Hypothalamus (tissue), 51 donors: ENCODE results near the gene SSH3.

ENCODE experiments used
- DNase-seq, 51 donors: peaks; one replicate each; lab custom pipeline; 2025; lab: John Stamatoyannopoulos, UW

Gene SSH3

DNA sequence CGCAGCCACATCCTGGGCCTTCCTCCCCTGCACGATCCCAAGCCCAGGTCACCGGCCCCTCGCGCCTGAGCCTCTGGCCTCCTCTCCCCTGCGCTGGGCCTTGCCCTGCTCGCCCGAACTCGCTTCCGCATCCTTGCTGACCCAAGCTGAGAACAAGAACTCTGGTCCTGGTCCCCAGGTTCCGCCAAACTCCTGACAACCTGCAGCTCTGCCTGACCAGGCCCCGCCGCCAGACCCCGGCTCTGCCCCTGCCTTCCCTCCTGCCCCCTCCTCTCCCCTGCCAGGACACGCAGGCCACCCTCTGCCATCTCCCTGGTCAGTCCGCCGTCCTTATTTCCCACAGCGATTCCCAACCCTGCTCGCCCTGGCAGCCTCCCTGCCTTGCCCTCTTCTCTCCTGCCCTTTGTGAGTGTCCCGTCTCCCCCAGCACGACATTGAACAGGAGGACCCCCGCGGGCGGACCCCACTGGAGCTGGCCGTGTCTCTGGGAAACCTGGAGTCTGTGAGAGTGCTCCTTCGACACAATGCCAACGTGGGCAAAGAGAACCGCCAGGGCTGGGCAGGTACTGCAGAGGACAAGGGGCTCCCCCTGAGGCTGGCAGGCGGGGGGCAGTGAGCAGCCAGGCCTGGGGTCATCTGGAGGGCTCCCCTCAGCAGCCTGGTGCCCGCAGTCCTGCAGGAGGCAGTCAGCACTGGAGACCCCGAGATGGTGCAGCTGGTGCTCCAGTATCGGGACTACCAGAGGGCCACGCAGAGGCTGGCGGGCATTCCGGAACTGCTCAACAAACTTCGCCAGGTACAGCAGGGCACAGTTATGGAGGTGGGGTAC lies 13.5 kb upstream of the SSH3 start:
- DNase-seq = peak in 1 of 51 donors; percentile 48

DNA sequence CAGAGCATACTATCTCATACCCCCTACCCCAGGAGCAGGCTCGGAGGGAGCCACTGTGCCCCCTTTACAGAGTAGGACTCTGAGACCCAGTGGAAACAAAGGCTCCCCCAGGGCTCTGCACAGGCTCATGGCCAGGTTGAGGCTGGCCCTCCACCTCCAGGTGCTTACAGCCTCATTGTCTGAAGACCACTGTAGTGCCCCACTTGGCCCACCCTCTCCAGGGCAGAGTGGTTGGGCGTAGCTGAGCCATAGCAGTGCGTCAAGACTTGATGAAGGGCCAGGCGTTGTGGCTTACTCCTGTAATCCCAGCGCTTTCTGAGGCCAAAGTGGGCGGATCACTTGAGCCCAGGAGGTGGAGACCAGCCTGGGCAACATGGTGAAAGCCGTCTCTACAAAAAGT lies 12.5 kb upstream of the SSH3 start:
- no peak for DNase-seq

DNA sequence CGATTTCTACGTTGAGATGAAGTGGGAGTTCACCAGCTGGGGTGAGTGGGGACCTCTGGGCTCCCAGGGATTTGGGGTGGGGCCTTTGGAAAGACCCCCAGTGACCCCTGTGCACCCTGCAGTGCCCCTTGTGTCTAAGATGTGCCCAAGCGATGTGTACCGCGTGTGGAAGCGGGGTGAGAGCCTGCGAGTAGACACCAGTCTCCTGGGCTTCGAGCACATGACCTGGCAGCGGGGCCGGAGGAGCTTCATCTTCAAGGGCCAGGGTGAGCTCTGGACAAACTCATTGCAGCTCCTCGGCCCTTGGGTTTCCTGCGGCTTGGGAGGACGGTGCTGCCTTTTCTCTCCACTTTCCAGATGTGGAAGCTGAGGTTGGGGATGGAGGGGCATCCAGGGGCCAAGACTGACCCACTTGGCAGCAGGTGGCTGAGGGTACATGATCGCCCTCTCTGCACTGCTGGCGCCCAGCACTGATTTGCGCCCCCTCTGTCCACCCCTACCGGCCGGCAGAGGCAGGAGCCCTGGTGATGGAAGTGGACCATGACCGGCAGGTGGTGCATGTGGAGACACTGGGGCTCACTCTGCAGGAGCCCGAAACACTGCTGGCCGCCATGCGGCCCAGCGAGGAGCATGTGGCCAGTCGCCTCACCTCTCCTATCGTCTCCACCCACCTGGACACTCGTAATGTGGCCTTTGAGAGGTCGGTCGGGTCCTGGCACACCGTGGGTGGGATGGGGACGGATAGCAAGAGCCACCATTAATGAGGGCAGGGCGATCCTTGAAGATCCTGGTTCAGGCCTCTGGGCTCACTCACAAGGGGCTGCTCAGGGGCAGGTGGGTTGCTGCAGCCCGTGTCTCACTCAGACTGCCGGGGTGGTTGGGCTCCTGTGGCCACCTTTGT lies 11.6 kb upstream of the SSH3 start:
- DNase-seq = no peak

DNA sequence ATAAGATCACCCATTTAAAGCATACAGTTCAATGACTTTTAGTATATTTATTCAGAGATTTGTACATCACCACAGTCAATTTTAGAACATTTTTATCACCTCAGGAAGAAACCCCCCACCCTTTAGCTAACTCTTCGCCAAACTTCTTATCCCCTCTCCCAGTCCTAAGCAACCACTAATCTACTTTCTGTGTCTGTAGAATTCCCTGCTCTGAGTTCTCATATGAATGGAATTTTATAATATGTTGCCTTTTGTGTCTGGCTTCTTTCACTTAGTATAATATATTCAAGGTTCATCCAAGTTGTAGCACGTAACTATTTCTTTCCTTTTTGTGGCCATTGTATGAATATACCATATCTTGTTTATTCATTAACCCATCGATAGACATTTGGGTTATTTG lies 10.7 kb upstream of the SSH3 start:
- no peak for DNase-seq

DNA sequence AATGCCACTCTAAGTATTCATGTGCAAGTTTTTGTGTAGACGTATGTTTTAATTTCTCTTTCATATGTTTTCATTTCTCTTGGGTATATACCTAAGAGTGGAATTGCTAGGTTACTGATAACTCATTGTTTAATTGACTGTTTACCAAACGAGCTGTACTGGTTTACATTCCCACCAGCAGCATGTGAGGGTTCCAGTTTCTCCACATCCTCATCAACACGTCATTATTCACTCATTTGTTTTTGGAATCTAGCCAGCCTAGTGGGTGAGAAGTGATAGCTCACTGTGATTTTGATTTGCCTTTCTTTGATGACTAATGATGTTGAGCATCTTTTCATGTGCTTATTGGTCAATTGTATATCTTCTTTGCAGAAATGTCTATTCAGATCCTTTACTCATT lies 10.2 kb upstream of the SSH3 start:
- DNase-seq = no peak

DNA sequence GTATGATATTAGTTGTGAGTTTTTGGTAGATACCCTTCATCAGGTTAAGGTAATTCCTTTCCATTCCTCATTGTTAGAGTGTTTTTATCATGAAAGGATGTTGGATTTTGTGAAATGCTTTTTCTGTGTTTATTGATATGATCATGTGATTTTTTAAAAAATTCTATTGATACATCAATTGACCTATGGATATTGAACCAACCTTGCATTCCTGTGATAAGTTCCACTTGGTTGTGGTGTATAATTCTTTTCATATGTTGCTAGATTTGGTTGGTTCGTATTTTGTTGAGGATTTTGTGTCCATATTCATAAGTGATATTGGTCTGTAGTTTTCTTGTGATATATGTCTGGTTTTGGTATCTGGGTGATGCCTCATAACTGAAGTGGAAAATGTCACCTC lies 7.5 kb upstream of the SSH3 start:
- DNase-seq = no peak

DNA sequence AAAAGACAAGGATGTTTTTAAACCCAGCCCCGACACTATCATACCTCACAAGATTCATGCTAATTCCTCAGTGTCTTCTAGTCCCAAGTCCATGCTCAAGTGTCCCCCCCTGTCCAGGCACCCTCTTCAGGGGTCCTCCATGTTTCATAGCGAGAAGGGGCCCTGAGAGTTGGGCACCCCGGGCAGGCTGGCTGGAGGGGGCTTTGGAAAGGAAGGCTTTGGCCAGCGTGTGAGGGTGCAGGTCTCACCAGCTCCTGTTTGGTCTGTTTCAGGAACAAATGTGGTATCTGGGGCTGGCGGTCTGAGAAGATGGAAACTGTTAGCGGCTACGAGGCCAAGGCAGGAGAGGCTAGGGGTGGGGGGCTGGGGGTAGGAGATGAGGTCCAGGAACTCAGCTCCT lies 4.5 kb upstream of the SSH3 start:
- DNase-seq = no peak

DNA sequence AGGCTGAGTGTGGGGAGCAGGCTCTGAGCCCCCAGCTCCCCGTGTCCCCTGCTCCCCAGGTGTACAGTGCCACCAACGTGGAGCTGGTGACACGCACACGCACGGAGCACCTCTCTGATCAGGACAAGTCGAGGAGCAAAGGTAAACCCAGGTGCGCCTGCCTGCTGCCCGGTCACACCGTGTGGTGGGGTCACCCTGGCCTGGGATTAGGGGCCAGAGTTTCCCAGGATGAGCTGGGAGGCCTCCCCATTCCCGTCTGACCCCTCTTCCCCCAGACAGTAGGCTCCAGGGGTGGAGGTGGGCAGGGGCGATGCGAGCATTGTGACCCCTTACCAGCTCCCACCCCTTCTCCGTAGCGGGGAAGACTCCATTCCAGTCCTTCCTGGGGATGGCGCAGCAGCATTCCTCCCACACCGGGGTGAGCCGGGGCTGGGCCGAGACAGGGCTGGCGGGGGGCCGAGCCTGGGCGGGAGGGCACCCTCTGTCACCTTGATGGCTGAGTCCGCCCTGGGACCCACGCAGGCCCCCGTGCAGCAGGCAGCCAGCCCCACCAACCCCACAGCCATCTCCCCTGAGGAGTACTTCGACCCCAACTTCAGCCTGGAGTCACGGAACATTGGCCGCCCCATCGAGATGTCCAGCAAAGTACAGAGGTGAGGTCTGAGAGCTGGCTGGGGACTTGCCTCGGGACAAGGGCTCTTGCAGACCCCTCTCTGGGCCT lies 3.7 kb upstream of the SSH3 start:
- DNase-seq = no peak

DNA sequence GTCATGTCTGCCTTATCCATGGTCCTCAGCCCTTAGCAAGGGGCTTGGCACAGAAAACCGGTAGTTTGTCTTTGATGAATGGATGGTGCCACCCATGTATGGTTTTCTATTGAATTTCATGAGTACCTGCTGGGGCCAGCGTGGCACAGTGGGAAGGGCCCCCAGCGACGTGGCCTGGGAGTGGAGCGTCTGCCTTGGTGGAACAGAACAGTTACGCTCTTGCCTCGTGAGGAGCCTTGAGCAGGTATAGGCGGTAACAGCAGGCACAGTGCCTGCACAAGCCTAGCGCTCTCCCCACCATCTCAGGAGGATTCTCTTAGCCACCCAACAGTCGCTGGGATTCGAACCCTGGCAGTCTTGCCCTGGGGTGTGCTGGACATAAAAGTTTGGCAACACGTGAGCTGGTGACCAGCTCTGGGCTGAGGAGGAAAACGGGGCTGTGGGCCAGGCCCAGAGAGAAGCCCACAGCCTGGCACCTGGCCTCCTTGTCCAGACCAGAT lies 3.0 kb upstream of the SSH3 start:
- no peak for DNase-seq

DNA sequence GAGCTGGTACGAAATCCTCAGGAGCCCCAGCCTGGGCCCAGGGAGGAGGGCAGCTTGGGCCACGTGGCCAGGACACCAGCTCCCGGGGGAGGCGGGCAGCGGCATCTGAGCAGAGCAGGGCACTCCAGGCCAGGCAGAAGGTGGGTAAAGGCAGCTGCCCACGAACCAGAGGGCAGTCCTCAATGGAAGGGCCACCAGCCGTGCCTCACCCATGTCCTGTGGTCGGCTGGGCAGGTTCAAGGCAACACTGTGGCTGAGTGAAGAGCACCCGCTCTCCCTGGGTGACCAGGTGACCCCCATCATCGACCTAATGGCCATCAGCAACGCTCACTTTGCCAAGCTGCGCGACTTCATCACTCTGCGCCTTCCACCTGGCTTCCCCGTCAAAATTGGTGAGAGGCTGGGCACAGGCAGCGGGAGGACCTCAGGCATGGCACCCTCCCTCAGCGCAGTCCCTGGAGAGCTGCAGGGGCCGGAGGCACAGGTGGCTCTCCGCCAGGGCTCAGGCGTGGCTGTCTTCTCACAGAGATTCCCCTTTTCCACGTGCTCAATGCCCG lies 2.5 kb upstream of the SSH3 start:
- no peak for DNase-seq

DNA sequence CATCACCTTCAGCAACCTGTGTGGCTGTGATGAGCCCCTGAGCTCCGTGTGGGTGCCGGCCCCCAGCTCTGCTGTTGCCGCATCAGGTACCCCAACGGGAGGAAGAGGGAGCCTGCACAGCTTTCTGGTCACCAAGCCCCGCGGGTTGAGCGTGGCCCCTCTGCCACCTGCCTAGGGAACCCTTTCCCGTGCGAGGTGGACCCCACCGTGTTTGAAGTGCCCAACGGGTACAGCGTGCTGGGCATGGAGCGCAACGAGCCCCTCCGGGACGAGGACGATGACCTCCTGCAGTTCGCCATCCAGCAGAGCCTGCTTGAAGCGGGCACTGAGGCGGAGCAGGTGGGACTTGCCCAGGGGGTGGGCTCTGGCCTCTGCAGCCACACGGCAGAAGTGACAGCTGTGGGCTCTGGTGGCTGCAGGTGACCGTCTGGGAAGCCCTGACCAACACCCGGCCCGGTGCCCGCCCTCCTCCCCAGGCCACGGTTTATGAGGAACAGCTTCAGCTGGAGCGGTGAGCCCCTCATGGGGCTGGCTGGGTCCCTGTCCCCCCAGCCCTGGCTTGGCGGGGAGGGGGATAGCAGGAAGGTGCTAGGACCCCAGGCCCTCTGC lies 1.9 kb upstream of the SSH3 start:
- DNase-seq = no peak

DNA sequence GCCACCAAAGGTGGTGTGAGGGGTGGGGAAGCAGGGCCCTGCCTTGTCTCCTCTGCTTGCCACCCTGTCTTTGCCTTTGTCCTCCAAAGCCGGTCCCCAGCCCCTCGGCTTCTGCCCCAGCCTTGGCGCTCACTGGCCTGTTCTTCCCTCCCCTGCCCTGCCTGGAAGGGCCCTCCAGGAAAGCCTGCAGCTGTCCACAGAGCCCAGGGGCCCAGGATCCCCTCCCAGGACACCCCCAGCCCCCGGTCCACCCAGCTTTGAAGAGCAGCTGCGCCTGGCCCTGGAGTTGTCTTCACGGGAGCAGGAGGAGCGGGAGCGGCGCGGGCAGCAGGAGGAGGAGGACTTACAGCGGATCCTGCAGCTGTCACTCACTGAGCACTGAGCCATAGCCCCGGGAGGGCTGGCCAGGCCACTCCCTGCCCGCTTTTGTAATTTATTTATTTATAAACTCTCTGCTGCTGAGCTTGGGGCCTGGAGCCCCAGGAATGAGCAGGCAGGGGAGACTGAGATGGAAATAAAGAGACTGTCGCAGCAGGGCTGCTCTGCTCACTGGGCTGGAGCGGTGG lies 1.3 kb upstream of the SSH3 start:
- peak in 4 of 51 donors; percentile 8 to 30 (median 22) for DNase-seq

DNA sequence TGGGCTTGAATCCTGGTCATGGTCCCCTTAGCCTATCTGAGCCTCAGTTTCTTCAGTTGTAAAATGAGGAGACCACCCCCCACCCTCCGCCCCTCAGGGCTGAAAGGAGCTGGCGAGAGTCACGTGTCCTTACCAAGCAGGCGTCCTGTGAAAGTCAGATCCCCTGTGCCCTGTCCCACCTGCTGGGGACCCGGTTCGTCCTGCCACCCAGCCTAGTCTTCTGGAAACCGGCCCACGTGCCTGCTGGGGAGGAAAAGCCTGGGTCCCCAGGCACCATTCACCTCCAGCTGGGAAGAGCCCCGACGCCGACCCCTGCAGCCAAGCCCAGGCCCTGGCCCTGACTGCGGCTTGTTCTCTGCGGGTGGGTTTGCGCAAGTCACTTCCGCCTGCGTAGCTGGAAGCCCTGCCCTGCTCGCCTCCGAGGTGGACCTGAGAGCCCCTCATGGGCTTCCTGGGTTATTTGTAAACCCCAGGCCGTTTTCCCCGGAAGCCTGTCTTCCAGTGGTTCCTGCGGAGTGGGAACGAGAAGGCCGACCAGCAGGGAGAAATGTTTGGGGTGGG lies 679 bp upstream of the SSH3 start:
- DNase-seq = peak in 2 of 51 donors; percentile 25 to 43

DNA sequence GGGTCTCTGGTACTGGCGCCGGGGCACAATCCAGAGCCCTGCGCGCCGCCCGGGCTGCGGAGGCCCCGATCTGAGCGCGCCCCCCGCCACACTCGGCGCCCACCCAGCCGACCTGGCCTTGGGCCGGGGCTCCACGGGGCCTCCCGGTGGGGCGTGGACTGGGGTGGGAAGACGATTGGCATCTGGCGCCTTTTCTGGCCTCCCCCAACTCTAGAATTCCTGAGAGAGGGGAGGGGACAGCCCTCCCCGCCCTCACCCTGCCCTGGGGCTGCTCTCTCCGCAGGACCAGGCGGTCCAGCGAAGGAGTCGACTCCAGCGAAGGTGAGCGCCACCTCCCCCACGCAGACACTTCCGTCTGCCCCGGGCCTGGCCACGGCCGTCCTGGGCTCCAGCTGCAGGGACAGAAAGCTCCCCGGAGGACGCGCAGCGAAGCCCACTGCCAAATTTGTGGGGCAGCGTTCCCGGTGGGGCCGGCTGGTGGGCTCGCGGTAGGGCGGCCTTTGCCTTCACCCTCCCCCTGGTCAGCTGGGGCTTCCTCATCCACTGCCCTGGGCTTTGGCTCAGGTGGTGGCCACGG lies 593 bp downstream of the SSH3 start:
- peak in 3 of 51 donors; percentile 7 to 51 (median 38) for DNase-seq

DNA sequence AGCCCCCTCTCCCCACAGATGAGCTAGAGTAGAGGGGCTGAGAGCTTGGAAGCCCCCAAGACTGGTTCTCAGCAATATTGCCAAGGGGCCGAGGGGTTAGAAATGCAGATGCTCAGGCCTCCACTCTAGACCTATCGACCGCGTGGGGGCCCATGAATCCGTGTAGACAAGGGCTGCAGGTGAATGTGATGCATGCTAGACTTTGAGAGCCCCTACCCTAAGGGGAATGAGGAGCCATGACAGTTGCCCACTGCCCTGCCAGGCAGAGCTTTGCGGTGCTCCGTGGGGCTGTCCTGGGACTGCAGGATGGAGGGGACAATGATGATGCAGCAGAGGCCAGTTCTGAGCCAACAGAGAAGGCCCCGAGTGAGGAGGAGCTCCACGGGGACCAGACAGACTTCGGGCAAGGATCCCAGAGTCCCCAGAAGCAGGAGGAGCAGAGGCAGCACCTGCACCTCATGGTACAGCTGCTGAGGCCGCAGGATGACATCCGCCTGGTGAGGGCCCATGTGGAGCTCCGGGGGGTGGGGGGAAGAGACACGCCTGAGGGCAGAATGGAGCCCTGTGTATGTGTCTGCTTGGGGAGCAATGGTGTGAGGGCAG lies 1.3 kb downstream of the SSH3 start:
- DNase-seq = no peak

DNA sequence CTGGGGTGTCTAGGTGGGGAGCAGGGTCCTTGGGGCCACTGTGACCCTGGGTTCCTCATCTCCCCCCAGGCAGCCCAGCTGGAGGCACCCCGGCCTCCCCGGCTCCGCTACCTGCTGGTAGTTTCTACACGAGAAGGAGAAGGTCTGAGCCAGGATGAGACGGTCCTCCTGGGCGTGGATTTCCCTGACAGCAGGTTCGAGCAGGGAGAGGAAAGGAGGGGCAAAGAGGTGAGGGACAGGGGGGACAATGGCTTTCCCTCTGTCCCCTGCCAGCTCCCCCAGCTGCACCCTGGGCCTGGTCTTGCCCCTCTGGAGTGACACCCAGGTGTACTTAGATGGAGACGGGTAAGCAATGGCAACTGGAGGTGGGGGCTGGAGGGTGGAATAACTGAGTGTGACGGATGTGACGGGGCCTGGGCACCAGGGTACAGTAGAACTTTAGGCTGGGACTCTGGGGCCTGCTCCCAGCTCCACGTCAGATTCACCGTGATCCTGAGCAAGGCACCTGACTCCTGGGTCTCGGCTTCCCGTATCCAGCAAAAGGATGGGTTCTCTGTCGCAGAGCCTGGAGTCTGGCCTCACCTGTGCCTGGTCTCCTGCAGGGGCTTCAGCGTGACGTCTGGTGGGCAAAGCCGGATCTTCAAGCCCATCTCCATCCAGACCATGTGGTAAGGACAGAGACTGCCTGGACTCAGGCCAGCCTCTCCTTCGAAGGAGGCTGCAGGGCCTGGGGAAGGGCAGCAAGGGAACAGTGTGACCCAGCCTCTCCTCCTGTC lies 3.6 kb downstream of the SSH3 start:
- no peak for DNase-seq

DNA sequence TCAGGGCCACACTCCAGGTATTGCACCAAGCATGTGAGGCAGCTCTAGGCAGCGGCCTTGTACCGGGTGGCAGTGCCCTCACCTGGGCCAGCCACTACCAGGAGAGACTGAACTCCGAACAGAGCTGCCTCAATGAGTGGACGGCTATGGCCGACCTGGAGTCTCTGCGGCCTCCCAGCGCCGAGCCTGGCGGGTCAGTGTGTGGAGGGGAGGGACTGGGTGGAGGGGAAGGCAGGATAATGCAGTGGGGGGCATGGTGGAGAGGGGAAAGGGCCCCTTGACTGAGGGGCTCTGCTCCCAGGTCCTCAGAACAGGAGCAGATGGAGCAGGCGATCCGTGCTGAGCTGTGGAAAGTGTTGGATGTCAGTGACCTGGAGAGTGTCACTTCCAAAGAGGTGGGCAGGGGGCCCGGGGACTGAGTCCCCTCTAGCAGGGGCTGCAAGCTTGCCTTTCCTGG lies 4.2 kb downstream of the SSH3 start:
- DNase-seq = no peak
